H9 (cell line): Measurements from ENCODE around the gene PTF1A. TPM values are rescaled to one million over a fixed set of nuclear protein-coding genes. Genes with fewer than 3 reads are reported as not detected.
A peak's percentile ranks its signal among the peaks of the same experiment; 100 is the strongest.

Experiments used
- DNase-seq: peaks from one replicate; pipeline ENCODE4 v3.0.0-alpha.2; 2017
- H2AFZ ChIP-seq: one replicate; pipeline ENCODE4 v1.6.1; 2013; ENCODE audit warnings: mild to moderate bottlenecking, low read length, control low read depth, moderate library complexity
- H2AK5ac ChIP-seq: 2 replicates; pipeline ENCODE4 v1.6.1; 2013; ENCODE audit warnings: low read length, control low read depth, mixed read lengths; ENCODE audit not compliant: insufficient read length
- H2BK120ac ChIP-seq: one replicate; pipeline ENCODE4 v1.6.1; 2013; ENCODE audit warnings: low read depth, mild to moderate bottlenecking, low read length, control low read depth, inconsistent platforms; ENCODE audit not compliant: poor library complexity, severe bottlenecking
- H2BK12ac ChIP-seq: 2 replicates; pipeline ENCODE4 v1.6.1; 2013; ENCODE audit warnings: low read length, control low read depth, mixed read lengths, low read depth; ENCODE audit not compliant: insufficient read length
- H2BK15ac ChIP-seq: 2 replicates; pipeline ENCODE4 v1.6.1; 2013; ENCODE audit warnings: low read depth, low read length, control low read depth
- H2BK20ac ChIP-seq: one replicate; pipeline ENCODE4 v1.6.1; 2013; ENCODE audit warnings: low read depth, mild to moderate bottlenecking, low read length, control low read depth, inconsistent platforms; ENCODE audit not compliant: poor library complexity, severe bottlenecking
- H2BK5ac ChIP-seq: 2 replicates; pipeline ENCODE4 v1.6.1; 2013; ENCODE audit warnings: low read length, control low read depth, mixed read lengths; ENCODE audit not compliant: insufficient read length
- H3K14ac ChIP-seq: 2 replicates; pipeline ENCODE4 v1.6.1; 2013; ENCODE audit warnings: low read length, control low read depth; ENCODE audit not compliant: insufficient read depth
- H3K18ac ChIP-seq: 2 replicates; pipeline ENCODE4 v1.6.1; 2013; ENCODE audit warnings: low read depth, mild to moderate bottlenecking, mixed read lengths, low read length, control low read depth; ENCODE audit not compliant: insufficient read length
- H3K23ac ChIP-seq: 2 replicates; pipeline ENCODE4 v1.6.1; 2013; ENCODE audit warnings: low read length, control low read depth, mixed read lengths, low read depth; ENCODE audit not compliant: insufficient read length
- H3K23me2 ChIP-seq: 2 replicates; pipeline ENCODE4 v1.6.1; 2013; ENCODE audit warnings: low read depth, mild to moderate bottlenecking, mixed read lengths, low read length, control low read depth; ENCODE audit not compliant: insufficient read length, poor library complexity, severe bottlenecking
- H3K27ac ChIP-seq: 2 replicates; pipeline ENCODE4 v1.5.1; 2013; ENCODE audit warnings: low read length, control low read depth, mixed read lengths, low read depth; ENCODE audit not compliant: insufficient read length
- H3K27me3 ChIP-seq: 2 replicates; pipeline ENCODE4 v1.6.1; 2013; ENCODE audit warnings: low read length, control low read depth, inconsistent platforms; ENCODE audit not compliant: insufficient read depth
- H3K4ac ChIP-seq: 2 replicates; pipeline ENCODE4 v1.6.1; 2013; ENCODE audit warnings: low read depth, mild to moderate bottlenecking, control low read depth, inconsistent platforms, low read length, moderate library complexity
- H3K4me1 ChIP-seq: 2 replicates; pipeline ENCODE4 v1.6.1; 2013; ENCODE audit warnings: low read length, control low read depth, inconsistent platforms; ENCODE audit not compliant: insufficient read depth
- H3K4me2 ChIP-seq: 2 replicates; pipeline ENCODE4 v1.6.1; 2013; ENCODE audit warnings: low read length, control low read depth, mixed read lengths; ENCODE audit not compliant: insufficient read length, insufficient read depth
- H3K56ac ChIP-seq: 2 replicates; pipeline ENCODE4 v1.6.1; 2013; ENCODE audit warnings: low read depth, mild to moderate bottlenecking, mixed read lengths, low read length, control low read depth; ENCODE audit not compliant: insufficient read length
- H3K79me1 ChIP-seq: 2 replicates; pipeline ENCODE4 v1.6.1; 2013; ENCODE audit warnings: low read depth, mild to moderate bottlenecking, moderate library complexity, low read length, control low read depth, inconsistent platforms; ENCODE audit not compliant: insufficient read depth, poor library complexity, severe bottlenecking
- H3K79me2 ChIP-seq: 2 replicates; pipeline ENCODE4 v1.6.1; 2013; ENCODE audit warnings: low read length, control low read depth, inconsistent platforms; ENCODE audit not compliant: insufficient read depth
- H3K9ac ChIP-seq: 2 replicates; pipeline ENCODE4 v1.6.1; 2013; ENCODE audit warnings: low read length, control low read depth, mixed read lengths; ENCODE audit not compliant: insufficient read length; ENCODE audit errors: extremely low read depth
- H3K9me3 ChIP-seq: one replicate; pipeline ENCODE4 v1.6.1; 2013; ENCODE audit warnings: low read depth, low read length, inconsistent platforms; ENCODE audit not compliant: control insufficient read depth
- H3T11ph ChIP-seq: one replicate; pipeline ENCODE4 v1.6.1; 2013; ENCODE audit warnings: mild to moderate bottlenecking, low read length, control low read depth, inconsistent platforms
- H4K20me1 ChIP-seq: one replicate; pipeline ENCODE4 v1.6.1; 2013; ENCODE audit not compliant: control insufficient read depth, insufficient read length, insufficient read depth
- H4K5ac ChIP-seq: 2 replicates; pipeline ENCODE4 v1.6.1; 2013; ENCODE audit warnings: low read depth, mild to moderate bottlenecking, mixed read lengths, low read length, control low read depth; ENCODE audit not compliant: insufficient read length
- H4K8ac ChIP-seq: replicated peaks from 2 replicates; pipeline ENCODE4 v1.6.1; 2013; ENCODE audit warnings: low read length, control low read depth, mixed read lengths, low read depth; ENCODE audit not compliant: insufficient read length
- H4K91ac ChIP-seq: 2 replicates; pipeline ENCODE4 v1.6.1; 2013; ENCODE audit warnings: low read depth, mild to moderate bottlenecking, moderate library complexity, mixed read lengths, low read length, control low read depth; ENCODE audit not compliant: insufficient read length
- H3K27ac Mint-ChIP-seq, 3 experiments: 2 replicates in 2 of 3; 3 replicates in 1 of 3; pipeline ENCODE4 v1.8.0; 2020 to 2021; ENCODE audit warnings: mixed read lengths in 3 of 3, mild to moderate bottlenecking in 1 of 3, moderate library complexity in 1 of 3
- H3K27me3 Mint-ChIP-seq: 2 replicates; pipeline ENCODE4 v1.8.0; 2021; ENCODE audit warnings: low read depth, mild to moderate bottlenecking, moderate library complexity, mixed read lengths
- H3K36me3 Mint-ChIP-seq, 3 experiments: 2 replicates in 2 of 3; 3 replicates in 1 of 3; pipeline ENCODE4 v1.8.0; 2020 to 2021; ENCODE audit warnings: low read depth in 3 of 3, mixed read lengths in 3 of 3; ENCODE audit not compliant: insufficient read depth in 1 of 3
- H3K4me1 Mint-ChIP-seq, 2 experiments: 2 replicates each; pipeline ENCODE4 v1.8.0; 2020; ENCODE audit warnings: mixed read lengths in 2 of 2
- H3K4me3 Mint-ChIP-seq, 2 experiments: 2 replicates in 1 of 2; 3 replicates in 1 of 2; pipeline ENCODE4 v1.8.0; 2020 to 2021; ENCODE audit warnings: mild to moderate bottlenecking in 2 of 2, mixed read lengths in 2 of 2, moderate library complexity in 1 of 2
- H3K9me3 Mint-ChIP-seq, 2 experiments: 2 replicates in 1 of 2; 3 replicates in 1 of 2; pipeline ENCODE4 v1.8.0; 2020; ENCODE audit warnings: mild to moderate bottlenecking in 2 of 2, mixed read lengths in 2 of 2, moderate library complexity in 1 of 2
- CTCF ChIP-seq: fragments of 200-600 bp; sonication (generic); conservative IDR thresholded peaks from 3 replicates; pipeline ENCODE4 v1.8.0; 2021; ENCODE audit warnings: antibody characterized with exemption, mild to moderate bottlenecking
- WGBS: extraction: QIAGEN DNeasy Blood & Tissue Kit; methylation state at CpG from one replicate; pipeline ENCODE4 v1.1.7; 2013; ENCODE audit warnings: missing lambda C conversion rate, low lambda C conversion rate, mixed read lengths; ENCODE audit not compliant: insufficient read length; ENCODE audit errors: extremely low coverage; 5-methylcytosine and 5-hydroxymethylcytosine counted together
- total RNA-seq: library from RNA; stranded (reverse); gene quantifications from 2 replicates; pipeline ENCODE4 v1.2.1, GENCODE V29; 2021

Gene PTF1A
- total RNA-seq, 1 experiment from 2014 or later: not detected

DNA sequence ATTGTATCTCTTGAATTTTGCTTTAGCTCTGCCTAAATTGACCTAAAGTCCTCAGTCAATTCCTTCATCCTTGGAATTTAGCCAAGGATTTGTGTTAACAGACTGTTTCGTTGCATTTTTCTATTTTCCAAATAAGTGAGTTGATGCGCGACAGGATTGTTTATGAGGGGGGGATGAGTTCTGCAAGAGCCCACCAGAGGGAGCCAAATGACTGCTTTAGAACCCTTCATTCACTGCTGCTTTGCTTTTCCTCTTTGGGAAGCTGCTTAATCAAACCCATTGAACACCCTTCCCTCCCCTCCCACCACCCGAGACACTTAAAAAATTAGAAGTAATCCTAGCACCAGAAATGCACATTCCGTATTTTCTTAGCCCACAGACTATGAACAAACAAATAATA lies 33.7 kb upstream of the PTF1A start:
- DNase-seq: peak; percentile 51
- H2AFZ ChIP-seq: no peak overlapping the region
- peak overlapping the region; percentile 36 for H3K4me2 ChIP-seq
- H3K4me1 ChIP-seq: no peaks in the 10 kb centered on the region
- H3K18ac ChIP-seq: no peak overlapping the region
- H3K23ac ChIP-seq: no peak overlapping the region
- no peak overlapping the region for H4K8ac ChIP-seq
- H3K9ac ChIP-seq: no peak overlapping the region
- peak overlapping the region in 1 of 2 experiments; percentile 31; a peak in 3 of 5 replicates for H3K4me3 Mint-ChIP-seq
- H3K56ac ChIP-seq: no peak overlapping the region
- no peak overlapping the region; a peak in 1 of 7 replicates for H3K27ac Mint-ChIP-seq
- H3K4ac ChIP-seq: no peak overlapping the region
- H3T11ph ChIP-seq: no peak overlapping the region
- no peaks in the 10 kb centered on the region; the same call in 1 of the 2 replicates for H3K27me3 ChIP-seq
- H3K9me3 Mint-ChIP-seq: no peaks in the 10 kb centered on the region
- no peak overlapping the region for H2BK12ac ChIP-seq
- H3K23me2 ChIP-seq: no peaks in the 10 kb centered on the region
- WGBS: no CpG with 5 or more reads among the region's 5 CpGs
- no peak overlapping the region for H2BK120ac ChIP-seq
- H3K27me3 Mint-ChIP-seq: peaks cover 67% of the 10 kb centered on the region
- H2BK5ac ChIP-seq: no peak overlapping the region
- no peak overlapping the region for H2BK15ac ChIP-seq
- no peak overlapping the region for H3K27ac ChIP-seq
- H3K4me1 Mint-ChIP-seq: peaks cover 8 to 9% of the 10 kb centered on the region in 2 experiments; a peak in 2 of 4 replicates
- no peaks in the 10 kb centered on the region for H3K36me3 Mint-ChIP-seq
- H4K5ac ChIP-seq: no peak overlapping the region
- H3K79me2 ChIP-seq: no peaks in the 10 kb centered on the region
- H3K9me3 ChIP-seq: no peaks in the 10 kb centered on the region
- no peaks in the 10 kb centered on the region for H4K20me1 ChIP-seq
- H3K14ac ChIP-seq: no peak overlapping the region
- no peak overlapping the region for H2AK5ac ChIP-seq
- no peak overlapping the region for H2BK20ac ChIP-seq
- peak; percentile 86 for TF ChIP-seq CTCF
- H4K91ac ChIP-seq: no peak overlapping the region
- no peaks in the 10 kb centered on the region for H3K79me1 ChIP-seq
